CD4-positive, alpha-beta T cell (primary cell): Measurements from ENCODE around the gene CCDC136. TPM values are rescaled to one million over a fixed set of nuclear protein-coding genes. Genes with fewer than 3 reads are reported as not detected.

ENCODE experiments used
- ATAC-seq: fragments of 200-7000 bp; cut with Tn5 transposase; one replicate; pipeline ENCODE4 v1.10.0; 2022; ENCODE audit warnings: mild to moderate bottlenecking; ENCODE audit not compliant: poor library complexity
- CTCF ChIA-PET: fragments of 350-600 bp; sonication (Branson Sonifier 250); formaldehyde crosslinking; loops from one replicate; lab custom pipeline; 2021; ENCODE audit warnings: antibody characterized with exemption, inconsistent platforms; lab: Charles Lee
- POLR2A ChIA-PET: fragments of 350-600 bp; sonication (Branson Sonifier 250); formaldehyde crosslinking; loops from one replicate; lab custom pipeline; 2021; ENCODE audit warnings: antibody characterized with exemption, inconsistent platforms; lab: Charles Lee
- DNase-seq, 14 experiments: peaks; one replicate each; pipeline ENCODE4 v3.0.0-alpha.2; 2013 to 2020; ENCODE audit warnings: mixed read lengths in 2 of 14
- H3K27ac ChIP-seq, 2 donors: one replicate each; pipeline versions ENCODE4 v1.5.1 to v1.7.0; 2013; ENCODE audit warnings: low read length in 2 of 2, low read depth in 1 of 2, mild to moderate bottlenecking in 1 of 2
- H3K27me3 ChIP-seq, 2 experiments: 1 replicate in 1 of 2; 2 replicates in 1 of 2; pipeline versions ENCODE4 v1.6.1 to v1.7.0; 2013; ENCODE audit warnings: low read length in 2 of 2, control low read depth in 1 of 2, mild to moderate bottlenecking in 1 of 2, moderate library complexity in 1 of 2; ENCODE audit not compliant: insufficient read depth in 2 of 2, control insufficient read depth in 1 of 2
- H3K36me3 ChIP-seq: one replicate; pipeline ENCODE4 v1.6.1; 2013; ENCODE audit warnings: low read length, control low read depth; ENCODE audit not compliant: insufficient read depth
- H3K4me1 ChIP-seq: one replicate; pipeline ENCODE4 v1.6.1; 2013; ENCODE audit warnings: low read length, control low read depth; ENCODE audit not compliant: insufficient read depth
- H3K4me3 ChIP-seq: one replicate; pipeline ENCODE4 v1.5.1; 2013; ENCODE audit warnings: mild to moderate bottlenecking, low read length, moderate library complexity
- H3K9me3 ChIP-seq, 2 experiments: 1 replicate in 1 of 2; 2 replicates in 1 of 2; pipeline versions ENCODE4 v1.6.1 to v1.7.0; 2013; ENCODE audit warnings: low read length in 2 of 2, mild to moderate bottlenecking in 2 of 2, control low read depth in 1 of 2, moderate library complexity in 1 of 2; ENCODE audit not compliant: control insufficient read depth in 1 of 2, insufficient read depth in 1 of 2
- H3K27ac Mint-ChIP-seq: one replicate; pipeline ENCODE4 v1.8.0; 2020; ENCODE audit warnings: mixed read lengths
- H3K27me3 Mint-ChIP-seq: one replicate; pipeline ENCODE4 v1.8.0; 2021; ENCODE audit warnings: mixed read lengths
- H3K36me3 Mint-ChIP-seq: one replicate; pipeline ENCODE4 v1.8.0; 2021; ENCODE audit warnings: low read depth, mixed read lengths
- H3K4me1 Mint-ChIP-seq: one replicate; pipeline ENCODE4 v1.8.0; 2021; ENCODE audit warnings: low read depth, mixed read lengths
- H3K4me3 Mint-ChIP-seq: one replicate; pipeline ENCODE4 v1.8.0; 2020; ENCODE audit warnings: mild to moderate bottlenecking, mixed read lengths
- H3K9me3 Mint-ChIP-seq: one replicate; pipeline ENCODE4 v1.8.0; 2020; ENCODE audit warnings: mixed read lengths
- intact Hi-C, 2 experiments: fragments of 100-400 bp; cut with DNase I in 1 of 2; cut with micrococcal nuclease in 1 of 2; formaldehyde crosslinking; loops; one replicate each; pipeline versions ENCODE4 v1.15.1 to v1.9.0; 2023 to 2025; cut with DNase I, micrococcal nuclease
- total RNA-seq, 174 experiments: library from RNA in 2 of 174; stranded (reverse) in 2 of 174; gene quantifications; one replicate each; pipeline ENCODE4 v1.2.3 and lab custom pipeline; 2021 to 2026
- TF ChIP-seq, protein P1 (sequence below): fragments of 200-600 bp; IDR thresholded peaks from one replicate; pipeline ENCODE4 v1.8.0; 2022; ENCODE audit warnings: antibody characterized with exemption, mild to moderate bottlenecking

CCDC136 gene
- total RNA-seq, 2 experiments from 2014 or later, result 4.5 to 4.9 TPM

- intact Hi-C loops, result no loop called here
- H3K27me3 Mint-ChIP-seq, result no peaks in the 10 kb centered on the region
- H3K4me3 Mint-ChIP-seq, result no peak overlapping the region
- no peak overlapping the region for H3K27ac Mint-ChIP-seq
- Histone ChIP-seq H3K9me3 (peaks cover 9 to 11% of the 10 kb centered on the region in 2 experiments), H3K36me3 (peaks cover 22% of the 10 kb centered on the region), H3K4me1 (no peaks in the 10 kb centered on the region), H3K27me3 (no peaks in the 10 kb centered on the region), H3K27ac (no peak overlapping the region), H3K4me3 (no peak overlapping the region)
- peaks cover 62% of the 10 kb centered on the region for H3K36me3 Mint-ChIP-seq
- ATAC-seq (no peak), DNase-seq (no peak)
- H3K4me1 Mint-ChIP-seq, result no peaks in the 10 kb centered on the region
- POLR2A ChIA-PET, result no interaction called here
- peaks cover 7% of the 10 kb centered on the region for H3K9me3 Mint-ChIP-seq
- TF ChIP-seq, protein P1, sequence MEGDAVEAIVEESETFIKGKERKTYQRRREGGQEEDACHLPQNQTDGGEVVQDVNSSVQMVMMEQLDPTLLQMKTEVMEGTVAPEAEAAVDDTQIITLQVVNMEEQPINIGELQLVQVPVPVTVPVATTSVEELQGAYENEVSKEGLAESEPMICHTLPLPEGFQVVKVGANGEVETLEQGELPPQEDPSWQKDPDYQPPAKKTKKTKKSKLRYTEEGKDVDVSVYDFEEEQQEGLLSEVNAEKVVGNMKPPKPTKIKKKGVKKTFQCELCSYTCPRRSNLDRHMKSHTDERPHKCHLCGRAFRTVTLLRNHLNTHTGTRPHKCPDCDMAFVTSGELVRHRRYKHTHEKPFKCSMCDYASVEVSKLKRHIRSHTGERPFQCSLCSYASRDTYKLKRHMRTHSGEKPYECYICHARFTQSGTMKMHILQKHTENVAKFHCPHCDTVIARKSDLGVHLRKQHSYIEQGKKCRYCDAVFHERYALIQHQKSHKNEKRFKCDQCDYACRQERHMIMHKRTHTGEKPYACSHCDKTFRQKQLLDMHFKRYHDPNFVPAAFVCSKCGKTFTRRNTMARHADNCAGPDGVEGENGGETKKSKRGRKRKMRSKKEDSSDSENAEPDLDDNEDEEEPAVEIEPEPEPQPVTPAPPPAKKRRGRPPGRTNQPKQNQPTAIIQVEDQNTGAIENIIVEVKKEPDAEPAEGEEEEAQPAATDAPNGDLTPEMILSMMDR, result no peak
- CTCF ChIA-PET, result no interaction called here
Measured at GRCh38 chr7:128773604-128774003, 18.2 kb upstream of the CCDC136 start.

DNA sequence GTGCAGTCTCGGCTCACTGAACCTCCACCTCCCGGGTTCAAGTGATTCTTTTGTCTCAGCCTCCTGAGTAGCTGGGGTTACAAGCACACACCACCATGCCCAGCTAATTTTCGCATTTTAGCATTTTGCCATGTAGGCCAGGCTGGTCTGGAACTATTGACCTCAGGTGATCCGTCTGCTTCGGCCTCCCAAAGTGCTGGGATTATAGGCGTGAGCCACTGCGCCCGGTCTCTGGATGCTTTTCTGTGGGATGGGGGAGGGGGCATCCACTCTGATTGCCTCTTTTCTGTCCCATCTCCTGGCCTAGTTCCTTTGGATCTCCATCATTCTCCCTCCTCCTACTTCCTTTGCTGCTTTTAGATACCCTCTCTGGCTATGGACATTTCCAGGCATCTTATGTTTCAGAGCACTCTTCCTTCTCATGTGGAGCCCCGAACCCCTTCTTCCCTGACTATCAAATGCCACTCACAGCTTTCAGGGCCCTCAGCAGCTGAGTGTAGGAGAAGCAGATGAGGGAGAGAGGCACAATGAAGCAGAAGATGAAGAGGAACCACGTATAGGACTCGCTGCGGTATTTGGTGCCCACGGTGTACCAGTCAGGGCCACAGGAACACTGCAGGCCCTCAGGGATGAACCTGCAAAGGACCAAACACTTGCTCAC lies 17.6 kb upstream of the CCDC136 start:
- Mint-ChIP-seq H3K4me1 (no peaks in the 10 kb centered on the region), H3K9me3 (peaks cover 7% of the 10 kb centered on the region), H3K36me3 (peaks cover 56% of the 10 kb centered on the region), H3K27me3 (no peaks in the 10 kb centered on the region), H3K27ac (no peak overlapping the region), H3K4me3 (no peak overlapping the region)
- Histone ChIP-seq H3K4me3 (no peak overlapping the region), H3K4me1 (no peaks in the 10 kb centered on the region), H3K36me3 (peaks cover 18% of the 10 kb centered on the region), H3K27ac (no peak overlapping the region), H3K27me3 (no peaks in the 10 kb centered on the region), H3K9me3 (peaks cover 11 to 14% of the 10 kb centered on the region in 2 experiments)
- ChIA-PET CTCF (no interaction called here), POLR2A (no interaction called here)
- ATAC-seq, result no peak
- intact Hi-C loops, result no loop called here
- TF ChIP-seq, protein P1, result no peak
- no peak for DNase-seq

GRCh38 chr7:128774921-128775320 lies 16.8 kb upstream of the CCDC136 start:
- H3K4me1 Mint-ChIP-seq, result no peaks in the 10 kb centered on the region
- H3K9me3 Mint-ChIP-seq, result peaks cover 7% of the 10 kb centered on the region
- no peak overlapping the region for H3K4me3 Mint-ChIP-seq
- peaks cover 11% of the 10 kb centered on the region for H3K36me3 ChIP-seq
- H3K27me3 ChIP-seq, result no peaks in the 10 kb centered on the region
- ChIA-PET POLR2A (no interaction called here), CTCF (no interaction called here)
- TF ChIP-seq, protein P1, result no peak
- intact Hi-C loops, result no loop called here
- peaks cover 49% of the 10 kb centered on the region for H3K36me3 Mint-ChIP-seq
- H3K4me3 ChIP-seq, result no peak overlapping the region
- H3K27ac Mint-ChIP-seq, result no peak overlapping the region
- no peak overlapping the region for H3K27ac ChIP-seq
- DNase-seq, result no peak
- no peaks in the 10 kb centered on the region for H3K4me1 ChIP-seq
- H3K9me3 ChIP-seq, result peaks cover 11 to 16% of the 10 kb centered on the region in 2 experiments
- no peaks in the 10 kb centered on the region for H3K27me3 Mint-ChIP-seq
- ATAC-seq, result no peak
